HG02610 (cell line): ENCODE measurements around the gene DARS2.

ENCODE experiments used
- ATAC-seq: cut with Tn5 transposase; IDR thresholded peaks from one replicate; pipeline ENCODE4 v1.9.1; 2021; ENCODE audit warnings: mild to moderate bottlenecking, moderate library complexity; ENCODE audit not compliant: unreplicated experiment

The DARS2 gene

DNA sequence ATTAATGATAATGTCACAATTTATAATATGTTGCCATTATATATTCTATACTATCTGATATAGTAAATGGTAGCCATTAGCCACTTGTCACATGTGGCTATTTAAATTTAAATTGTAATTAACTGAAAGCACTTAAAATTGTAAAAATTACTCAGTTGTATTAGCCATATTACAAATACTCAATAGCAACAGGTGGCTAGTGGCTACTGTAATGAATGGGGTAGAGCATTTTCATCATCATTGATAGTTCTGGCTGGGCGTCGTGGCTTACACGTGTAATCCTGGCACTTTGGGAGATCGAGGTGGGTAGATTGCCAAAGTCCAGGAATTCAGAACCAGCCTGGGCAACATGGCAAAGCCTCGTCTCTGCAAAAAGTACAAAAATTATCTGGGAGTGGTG, 60.2 kb downstream of the DARS2 start:
- ATAC-seq = no peak

DNA sequence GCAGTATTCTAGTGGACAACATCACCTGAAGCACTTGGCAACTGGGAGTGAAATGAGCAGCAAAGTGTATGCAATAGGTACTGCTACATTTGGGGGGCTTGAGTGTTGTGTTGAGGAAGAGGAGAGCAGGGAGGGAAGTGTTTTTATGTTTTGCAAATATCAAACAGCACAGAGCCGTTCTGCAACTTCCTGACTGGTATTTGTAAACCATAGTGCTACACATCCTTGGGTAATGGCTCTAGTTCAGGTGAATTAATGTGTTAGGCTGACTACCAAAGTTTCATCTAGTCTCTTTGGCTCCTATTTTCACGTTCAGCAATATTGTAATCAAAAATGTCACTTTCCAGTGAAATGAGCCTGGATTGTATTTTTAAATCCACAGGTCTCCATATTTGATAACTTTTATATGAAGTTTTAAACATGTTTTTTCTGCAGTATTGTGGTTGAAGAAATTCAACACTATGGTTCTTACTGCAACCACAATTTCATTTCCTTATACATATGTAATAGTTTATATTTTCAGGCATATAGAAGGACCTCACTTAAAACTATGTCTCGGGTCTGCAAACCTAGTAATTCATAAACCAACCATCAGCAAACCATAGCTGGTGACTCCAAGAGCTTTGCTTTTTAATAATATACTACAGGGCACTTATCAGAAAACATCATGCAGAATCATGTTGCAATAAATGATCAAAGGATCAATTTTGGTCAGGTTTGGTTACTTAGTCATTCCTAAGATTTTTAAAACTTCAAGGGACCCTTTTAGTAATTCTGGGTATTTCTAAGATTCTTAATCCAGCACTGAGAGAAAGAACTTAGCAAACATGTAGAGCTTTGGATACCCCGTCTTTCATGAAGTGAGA, 62.5 kb downstream of the DARS2 start:
- no peak for ATAC-seq

DNA sequence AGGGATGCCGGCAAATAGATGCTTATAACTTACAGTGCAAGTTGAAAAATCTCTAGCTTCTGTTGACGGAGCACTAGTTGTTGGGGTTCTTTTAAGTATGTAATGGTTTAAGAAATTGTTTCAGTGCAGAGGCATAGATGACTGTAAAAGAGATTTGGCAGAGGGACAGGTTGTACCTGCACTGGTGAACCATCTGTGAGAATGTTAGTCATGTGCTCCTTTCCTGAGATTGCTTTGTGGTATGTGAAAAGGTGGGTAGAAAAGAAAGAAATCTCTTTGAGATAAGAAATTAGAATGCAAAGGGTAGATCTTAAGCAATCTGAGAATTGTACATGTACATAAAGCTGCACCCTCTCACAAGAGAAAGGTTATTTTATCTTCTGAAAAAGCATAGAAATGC, 63.2 kb downstream of the DARS2 start:
- no peak for ATAC-seq

DNA sequence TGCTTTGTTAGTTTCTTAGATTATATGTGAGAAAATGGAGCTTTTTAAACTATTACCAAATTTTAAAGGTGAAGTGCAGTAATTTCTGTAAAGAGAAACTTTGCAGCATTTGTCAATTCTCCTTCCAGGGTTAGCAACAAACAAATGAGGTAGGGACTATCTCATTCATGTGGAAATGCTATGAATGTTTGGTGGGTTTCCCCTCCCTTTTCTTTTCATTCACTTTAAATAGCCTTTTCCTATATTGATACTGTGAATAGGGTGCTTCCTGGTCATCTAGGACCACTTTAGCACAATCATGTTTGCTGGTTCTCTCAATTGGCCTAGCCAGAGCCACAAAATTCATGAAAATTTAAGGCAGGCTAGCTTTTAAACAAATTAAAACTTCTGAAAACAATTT, 64.3 kb downstream of the DARS2 start:
- ATAC-seq = no peak

DNA sequence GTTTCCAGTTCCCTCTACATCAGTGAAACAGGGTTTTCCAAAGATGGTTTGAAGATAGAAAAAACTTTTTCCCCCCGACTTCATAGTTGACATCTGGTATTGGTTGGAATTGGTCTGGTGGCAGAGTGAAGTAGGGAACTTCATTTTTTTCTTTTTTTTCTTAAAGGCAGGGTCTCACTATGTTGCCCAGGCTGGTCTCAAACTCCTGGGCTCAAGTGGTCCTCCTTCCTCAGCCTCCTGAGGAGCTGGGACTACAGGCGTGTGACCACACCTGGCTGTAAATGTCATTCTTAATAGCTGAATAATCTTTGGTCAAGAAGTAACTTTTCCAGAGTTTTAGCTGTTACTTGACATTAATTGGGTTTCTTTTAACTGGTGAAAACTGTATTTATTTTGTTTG, 65.4 kb downstream of the DARS2 start:
- ATAC-seq = no peak

DNA sequence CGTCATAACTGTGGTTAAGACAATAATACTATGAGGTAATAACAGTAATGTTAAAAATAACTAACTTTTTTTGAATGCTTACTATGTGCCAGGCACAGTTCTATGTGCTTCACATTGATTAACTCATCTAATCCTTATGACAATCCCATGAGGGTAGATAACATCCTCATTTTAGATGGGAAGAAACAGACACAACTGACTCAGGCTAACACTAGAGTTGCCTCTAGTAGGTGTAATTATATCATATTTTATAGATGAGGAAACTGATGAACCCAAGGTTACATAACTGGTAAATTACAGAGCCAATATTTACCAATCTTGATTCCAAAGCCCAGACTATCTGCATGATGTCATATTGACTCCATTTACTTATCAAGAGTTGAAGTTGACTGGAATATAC, 69.1 kb downstream of the DARS2 start:
- ATAC-seq = no peak

DNA sequence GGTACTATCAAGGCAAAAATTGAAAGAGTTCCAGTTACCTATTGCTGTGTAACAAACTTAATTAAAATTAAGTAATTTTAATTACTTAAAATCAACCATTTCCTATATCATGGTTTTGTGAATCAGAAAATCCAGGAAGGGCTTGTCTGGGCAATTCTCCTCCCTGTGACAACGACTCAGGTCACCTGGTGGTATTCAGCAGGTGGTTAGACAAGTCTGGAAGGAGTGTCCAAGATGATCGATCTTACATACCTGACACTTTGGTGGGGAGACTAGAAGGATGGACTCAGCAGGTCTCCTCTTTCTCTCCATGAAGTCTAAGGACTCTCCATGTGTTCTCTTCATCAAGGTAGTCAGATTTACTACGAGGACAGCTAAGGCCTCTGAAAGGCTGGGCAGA, 69.7 kb downstream of the DARS2 start:
- ATAC-seq = no peak

DNA sequence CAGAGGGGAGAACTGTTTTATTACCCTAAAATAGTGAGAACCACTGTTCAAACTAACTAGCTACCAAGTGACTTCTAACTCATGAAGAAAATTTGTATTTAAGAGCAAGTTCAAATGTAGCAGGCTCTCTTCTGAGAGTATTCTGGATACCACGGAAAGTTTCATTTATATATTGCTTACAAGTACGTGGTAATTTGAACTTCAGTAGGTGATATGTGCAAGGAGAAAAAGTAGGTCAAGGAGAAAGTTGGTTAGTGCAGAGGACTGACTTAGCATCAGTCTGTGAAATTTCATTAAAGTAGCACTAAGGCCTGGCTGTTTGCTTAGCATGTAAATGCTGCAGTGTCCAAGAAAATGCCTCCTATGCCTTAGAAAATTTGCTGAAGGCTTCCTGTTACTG, 76.0 kb downstream of the DARS2 start:
- ATAC-seq = no peak

DNA sequence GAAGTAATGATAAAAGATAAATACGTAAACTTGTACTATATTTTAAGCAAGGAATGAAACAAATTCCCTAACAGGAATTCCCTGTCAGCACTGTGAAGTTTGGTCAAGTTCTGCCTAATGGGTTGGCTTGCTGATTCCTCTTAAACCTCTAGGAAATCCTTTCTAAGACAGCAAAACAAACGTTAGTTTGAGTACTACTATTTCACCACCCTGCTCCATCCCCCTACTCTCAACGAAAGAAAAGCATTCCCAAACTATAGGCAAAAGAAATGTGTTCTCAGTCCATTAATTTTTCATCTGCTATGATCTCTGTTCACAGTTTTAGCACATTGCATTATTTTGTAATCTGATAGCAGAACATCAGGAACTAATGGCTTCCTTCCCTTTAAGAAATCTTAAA, 76.5 kb downstream of the DARS2 start:
- ATAC-seq = no peak

DNA sequence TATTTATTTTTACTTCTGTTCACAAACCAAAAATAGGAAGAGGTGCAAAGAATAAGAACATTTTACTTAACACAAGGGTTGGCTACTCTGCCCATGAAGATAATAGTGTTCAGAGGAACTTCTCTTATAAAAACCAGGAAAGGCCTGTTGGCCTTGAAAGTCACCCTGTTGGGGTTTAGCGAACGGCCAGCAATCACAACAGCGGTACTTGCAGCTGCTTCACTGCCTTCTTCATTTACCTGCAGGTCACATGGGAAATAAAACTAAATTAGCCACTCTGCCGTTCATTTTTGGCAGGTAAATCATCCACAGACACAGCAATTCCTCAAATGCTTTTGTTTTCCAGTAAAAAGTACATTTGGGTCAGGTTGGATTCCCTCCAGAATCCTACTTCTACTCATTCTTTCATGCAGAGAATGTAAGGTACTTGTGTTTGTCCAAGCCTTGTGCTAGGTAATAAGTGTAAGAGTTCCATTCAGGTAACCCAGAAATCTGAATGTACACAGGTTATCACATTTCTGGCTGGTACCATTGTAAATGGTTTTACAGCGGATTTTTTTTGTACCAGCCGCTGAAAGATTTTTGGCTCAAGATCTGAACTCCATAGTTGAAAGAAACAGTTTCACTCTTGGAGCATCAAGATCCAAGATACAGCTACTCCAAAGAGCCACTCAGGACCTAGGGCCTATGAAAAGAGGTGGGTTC, 79.5 kb downstream of the DARS2 start:
- ATAC-seq = no peak
